SK-N-MC (cell line): ENCODE data around the gene MORC3.

Experiments
- EZH2 ChIP-seq: fragments of 200-600 bp; sonication (generic); IDR thresholded peaks from one replicate; pipeline ENCODE4 v1.6.1; 2017; ENCODE audit warnings: antibody characterized with exemption
- FOXP2 ChIP-seq: optimal IDR thresholded peaks from 2 replicates; pipeline ENCODE3; 2011; ENCODE audit warnings: mild to moderate bottlenecking, moderate library complexity; ENCODE audit not compliant: insufficient read depth; ENCODE audit errors: extremely low read length, control extremely low read depth
- POLR2AphosphoS5 ChIP-seq: IDR thresholded peaks from 2 replicates; pipeline ENCODE4 v1.6.1; 2012; ENCODE audit warnings: mild to moderate bottlenecking, low read depth, low read length, borderline replicate concordance

GRCh38 chr21:36396325-36396724 is 76.3 kb downstream of the MORC3 start:
- no peak for TF ChIP-seq EZH2
- TF ChIP-seq POLR2AphosphoS5: no peak
- TF ChIP-seq FOXP2: no peak
